ENCODE measurements around the gene KNDC1. TPM values are rescaled to one million over a fixed set of nuclear protein-coding genes. Genes with fewer than 3 reads are reported as not detected.
"Not testable (repeated sequence)": the region's sequence is repeated elsewhere in the genome, so short reads cannot be mapped to it uniquely, and the experiment has no call there.

The KNDC1 gene
- polyA plus RNA-seq, 1 donor (not counting 4 experiments of a cell fraction or from before 2014, with no cell fraction given): 0.20 TPM

- H3K9me1 ChIP-seq (ENCODE audit: control insufficient read depth, extremely low read depth, insufficient read depth, low read length): no peaks in the 10 kb centered on the region
- dilution Hi-C loops (cut with MboI; ENCODE audit: extremely low pct_ligation_motif_present, low sequenced_read_pairs): no loop called here
- TF ChIP-seq CTCF (optimal IDR thresholded peaks at IDR 0.05 in 1 of 3, IDR thresholded peaks at IDR 0.05 in 1 of 3, conservative IDR thresholded peaks at IDR 0.05 in 1 of 3; ENCODE audit: extremely low read depth in 1 of 3, insufficient read depth in 2 of 3, low read length in 3 of 3) (no peak), EZH2 (IDR thresholded peaks at IDR 0.05; ENCODE audit: low read length) (no peak)
Measured at GRCh38 chr10:133263674-133264073, 103.7 kb downstream of the KNDC1 start.

GRCh38 chr10:133264461-133264860 is 104.4 kb downstream of the KNDC1 start:
- H3K4me1 ChIP-seq (ENCODE audit: control insufficient read depth, extremely low read depth, insufficient read depth, low read length): peaks cover 37% of the 10 kb centered on the region
- H3K36me3 ChIP-seq (ENCODE audit: control insufficient read depth in 2 of 2, extremely low read depth in 1 of 2, insufficient read depth in 2 of 2, low read length in 2 of 2): peaks cover 27 to 31% of the 10 kb centered on the region in 2 experiments
- no peak overlapping the region for H3K27ac ChIP-seq (ENCODE audit: control insufficient read depth, insufficient read depth, low read length)
- no peak overlapping the region for H3K9ac ChIP-seq (ENCODE audit: control insufficient read depth, extremely low read depth, insufficient read depth, low read length)
- H4K20me1 ChIP-seq (ENCODE audit: control insufficient read depth, extremely low read depth, insufficient read depth, low read length): peaks cover 11% of the 10 kb centered on the region
- dilution Hi-C loops (cut with MboI; ENCODE audit: extremely low pct_ligation_motif_present, low sequenced_read_pairs): no loop called here
- H3K4me3 ChIP-seq (ENCODE audit: control insufficient read depth in 2 of 3, extremely low read depth in 1 of 3, insufficient read depth in 2 of 3, low read depth in 1 of 3, low read length in 3 of 3): no peak overlapping the region
- FAIRE-seq (no peak), DNase-seq (ENCODE audit: low read depth, low spot score) (no peak)
- TF ChIP-seq CTCF (optimal IDR thresholded peaks at IDR 0.05 in 1 of 3, IDR thresholded peaks at IDR 0.05 in 1 of 3, conservative IDR thresholded peaks at IDR 0.05 in 1 of 3; ENCODE audit: extremely low read depth in 1 of 3, insufficient read depth in 2 of 3, low read length in 3 of 3) (no peak), EZH2 (IDR thresholded peaks at IDR 0.05; ENCODE audit: low read length) (no peak)
- no peak overlapping the region for H3K4me2 ChIP-seq (ENCODE audit: control insufficient read depth, extremely low read depth, insufficient read depth, low read depth, low read length)
- H3K79me2 ChIP-seq (ENCODE audit: control insufficient read depth, insufficient read depth, low read length): peaks cover 3% of the 10 kb centered on the region
- H2AFZ ChIP-seq (ENCODE audit: control insufficient read depth, low read length): no peak overlapping the region
- no peaks in the 10 kb centered on the region for H3K9me1 ChIP-seq (ENCODE audit: control insufficient read depth, extremely low read depth, insufficient read depth, low read length)
- H3K27me3 ChIP-seq (ENCODE audit: control insufficient read depth, extremely low read depth, insufficient read depth, low read length): no peaks in the 10 kb centered on the region
- no peaks in the 10 kb centered on the region for H3K9me3 ChIP-seq (ENCODE audit: control insufficient read depth, low read depth, low read length)

More at GRCh38 chr10:133263674-133264073, 103.7 kb downstream of the KNDC1 start:
- no peak overlapping the region for H3K4me3 ChIP-seq (ENCODE audit: control insufficient read depth in 2 of 3, extremely low read depth in 1 of 3, insufficient read depth in 2 of 3, low read depth in 1 of 3, low read length in 3 of 3)
- H3K79me2 ChIP-seq (ENCODE audit: control insufficient read depth, insufficient read depth, low read length): no peaks in the 10 kb centered on the region
- H3K36me3 ChIP-seq (ENCODE audit: control insufficient read depth in 2 of 2, extremely low read depth in 1 of 2, insufficient read depth in 2 of 2, low read length in 2 of 2): peaks cover 23 to 31% of the 10 kb centered on the region in 2 experiments
- no peak overlapping the region for H3K9ac ChIP-seq (ENCODE audit: control insufficient read depth, extremely low read depth, insufficient read depth, low read length)
- H3K27ac ChIP-seq (ENCODE audit: control insufficient read depth, insufficient read depth, low read length): no peak overlapping the region
- no peak overlapping the region for H2AFZ ChIP-seq (ENCODE audit: control insufficient read depth, low read length)
- H3K9me3 ChIP-seq (ENCODE audit: control insufficient read depth, low read depth, low read length): no peaks in the 10 kb centered on the region
- DNase-seq (ENCODE audit: low read depth, low spot score) (no peak), FAIRE-seq (no peak)
- no peak overlapping the region for H3K4me2 ChIP-seq (ENCODE audit: control insufficient read depth, extremely low read depth, insufficient read depth, low read depth, low read length)
- H3K27me3 ChIP-seq (ENCODE audit: control insufficient read depth, extremely low read depth, insufficient read depth, low read length): no peaks in the 10 kb centered on the region
- H3K4me1 ChIP-seq (ENCODE audit: control insufficient read depth, extremely low read depth, insufficient read depth, low read length): peaks cover 45% of the 10 kb centered on the region
- H4K20me1 ChIP-seq (ENCODE audit: control insufficient read depth, extremely low read depth, insufficient read depth, low read length): peaks cover 8% of the 10 kb centered on the region

GRCh38 chr10:133265052-133265451 is 105.0 kb downstream of the KNDC1 start:
- peaks cover 29 to 35% of the 10 kb centered on the region in 2 experiments for H3K36me3 ChIP-seq (ENCODE audit: control insufficient read depth in 2 of 2, extremely low read depth in 1 of 2, insufficient read depth in 2 of 2, low read length in 2 of 2)

More at GRCh38 chr10:133265052-133265451, 105.0 kb downstream of the KNDC1 start:
- H4K20me1 ChIP-seq (ENCODE audit: control insufficient read depth, extremely low read depth, insufficient read depth, low read length): peaks cover 11% of the 10 kb centered on the region
- H3K9me1 ChIP-seq (ENCODE audit: control insufficient read depth, extremely low read depth, insufficient read depth, low read length); dilution Hi-C loops (cut with MboI; ENCODE audit: extremely low pct_ligation_motif_present, low sequenced_read_pairs); H3K4me3 ChIP-seq (ENCODE audit: control insufficient read depth in 2 of 3, extremely low read depth in 1 of 3, insufficient read depth in 2 of 3, low read depth in 1 of 3, low read length in 3 of 3); H3K27ac ChIP-seq (ENCODE audit: control insufficient read depth, insufficient read depth, low read length); DNase-seq (ENCODE audit: low read depth, low spot score); H2AFZ ChIP-seq (ENCODE audit: control insufficient read depth, low read length); H3K9me3 ChIP-seq (ENCODE audit: control insufficient read depth, low read depth, low read length); FAIRE-seq; H3K4me2 ChIP-seq (ENCODE audit: control insufficient read depth, extremely low read depth, insufficient read depth, low read depth, low read length); H3K27me3 ChIP-seq (ENCODE audit: control insufficient read depth, extremely low read depth, insufficient read depth, low read length); H3K9ac ChIP-seq (ENCODE audit: control insufficient read depth, extremely low read depth, insufficient read depth, low read length); H3K79me2 ChIP-seq (ENCODE audit: control insufficient read depth, insufficient read depth, low read length): not testable (repeated sequence)
- H3K4me1 ChIP-seq (ENCODE audit: control insufficient read depth, extremely low read depth, insufficient read depth, low read length): peaks cover 31% of the 10 kb centered on the region
